Measurements from ENCODE around the gene SHISA7. TPM values are rescaled to one million over a fixed set of nuclear protein-coding genes. Genes with fewer than 3 reads are reported as not detected.

Gene SHISA7
- polyA plus RNA-seq, 4 donors: 0.16 to 0.38 (median 0.22) TPM

Other genes with a start within 250 kb of the SHISA7 start
- under 1 TPM; 0.06 to 0.17 (median 0.11) TPM for gene PTPRH, start 233.8 kb downstream of the SHISA7 start, polyA plus RNA-seq (ENCODE audit: insufficient read length in 4 of 4)
- gene TMEM86B, start 214.5 kb downstream of the SHISA7 start, polyA plus RNA-seq (ENCODE audit: insufficient read length in 4 of 4): 1 to 10 TPM; 2.4 to 7.4 (median 4.0) TPM
- 10 to 100 TPM; 37.3 to 61.5 (median 51.1) TPM for gene PPP6R1, start 184.3 kb downstream of the SHISA7 start, polyA plus RNA-seq (ENCODE audit: insufficient read length in 4 of 4)
- gene HSPBP1, start 163.2 kb downstream of the SHISA7 start, polyA plus RNA-seq (ENCODE audit: insufficient read length in 4 of 4): 10 to 100 TPM; 26.0 to 51.5 (median 42.0) TPM
- gene BRSK1, start 159.3 kb downstream of the SHISA7 start, polyA plus RNA-seq (ENCODE audit: insufficient read length in 4 of 4): 10 to 100 TPM; 14.4 to 21.4 (median 15.9) TPM
- gene TMEM150B, start 118.0 kb downstream of the SHISA7 start, polyA plus RNA-seq (ENCODE audit: insufficient read length in 4 of 4): 1 to 10 TPM; 1.0 to 1.7 (median 1.3) TPM
- 10 to 100 TPM; 13.5 to 36.8 (median 27.2) TPM for gene KMT5C, start 103.4 kb downstream of the SHISA7 start, polyA plus RNA-seq (ENCODE audit: insufficient read length in 4 of 4)
- gene COX6B2, start 88.6 kb downstream of the SHISA7 start, polyA plus RNA-seq (ENCODE audit: insufficient read length in 4 of 4): 1 to 10 TPM in 3 of 4 donors, under 1 TPM in 1; 0.76 to 1.8 (median 1.4) TPM
- under 1 TPM; 0.08 to 0.49 (median 0.21) TPM for gene GARIN5B, start 80.0 kb downstream of the SHISA7 start, polyA plus RNA-seq (ENCODE audit: insufficient read length in 4 of 4)
- 1 to 10 TPM; 1.0 to 2.6 (median 1.6) TPM for gene IL11, start 72.8 kb downstream of the SHISA7 start, polyA plus RNA-seq (ENCODE audit: insufficient read length in 4 of 4)
- under 1 TPM in 2 of 4 donors, not detected in 2; 0.40 to 0.76 TPM for gene TMEM190, start 66.5 kb downstream of the SHISA7 start, polyA plus RNA-seq (ENCODE audit: insufficient read length in 4 of 4)
- 1 to 10 TPM in 2 of 4 donors, under 1 TPM in 2; 0.18 to 2.4 (median 1.0) TPM for gene TMEM238, start 59.0 kb downstream of the SHISA7 start, polyA plus RNA-seq (ENCODE audit: insufficient read length in 4 of 4)
- 1,000 to 10,000 TPM in 3 of 4 donors, 100 to 1,000 TPM in 1; 826 to 1,568 (median 1,229) TPM for gene RPL28, start 57.4 kb downstream of the SHISA7 start, polyA plus RNA-seq (ENCODE audit: insufficient read length in 4 of 4)
- 10 to 100 TPM; 38.3 to 71.0 (median 48.0) TPM for gene UBE2S, start 35.5 kb downstream of the SHISA7 start, polyA plus RNA-seq (ENCODE audit: insufficient read length in 4 of 4)
- 10 to 100 TPM; 33.8 to 59.3 (median 42.8) TPM for gene ISOC2, start 18.3 kb upstream of the SHISA7 start, polyA plus RNA-seq (ENCODE audit: insufficient read length in 4 of 4)
- not detected for gene C19orf85, start 21.5 kb upstream of the SHISA7 start, polyA plus RNA-seq (ENCODE audit: insufficient read length in 4 of 4)
- gene ZNF628, start 33.3 kb upstream of the SHISA7 start, polyA plus RNA-seq (ENCODE audit: insufficient read length in 4 of 4): 1 to 10 TPM; 2.3 to 6.8 (median 4.4) TPM
- 10 to 100 TPM; 41.9 to 74.3 (median 57.1) TPM for gene NAT14, start 41.9 kb upstream of the SHISA7 start, polyA plus RNA-seq (ENCODE audit: insufficient read length in 4 of 4)
- 1 to 10 TPM; 1.4 to 3.1 (median 2.1) TPM for gene SSC5D, start 45.1 kb upstream of the SHISA7 start, polyA plus RNA-seq (ENCODE audit: insufficient read length in 4 of 4)
- gene SBK2, start 93.8 kb upstream of the SHISA7 start, polyA plus RNA-seq (ENCODE audit: insufficient read length in 4 of 4): 1 to 10 TPM in 1 of 4 donors, under 1 TPM in 3; 0.51 to 1.5 (median 0.88) TPM
- under 1 TPM; 0.10 to 0.22 (median 0.13) TPM for gene SBK3, start 102.2 kb upstream of the SHISA7 start, polyA plus RNA-seq (ENCODE audit: insufficient read length in 4 of 4)
- 10 to 100 TPM in 3 of 4 donors, 1 to 10 TPM in 1; 9.8 to 26.1 (median 17.7) TPM for gene ZNF579, start 137.5 kb upstream of the SHISA7 start, polyA plus RNA-seq (ENCODE audit: insufficient read length in 4 of 4)
- gene FIZ1, start 156.2 kb upstream of the SHISA7 start, polyA plus RNA-seq (ENCODE audit: insufficient read length in 4 of 4): 10 to 100 TPM; 15.7 to 28.9 (median 23.4) TPM
- gene ZNF524, start 157.0 kb upstream of the SHISA7 start, polyA plus RNA-seq (ENCODE audit: insufficient read length in 4 of 4): 10 to 100 TPM in 2 of 4 donors, 1 to 10 TPM in 2; 5.3 to 14.8 (median 10.9) TPM
- gene ZNF865, start 162.3 kb upstream of the SHISA7 start, polyA plus RNA-seq (ENCODE audit: insufficient read length in 4 of 4): 10 to 100 TPM in 2 of 4 donors, 1 to 10 TPM in 2; 5.8 to 15.1 (median 11.3) TPM
- 10 to 100 TPM in 3 of 4 donors, 1 to 10 TPM in 1; 9.1 to 15.0 (median 12.9) TPM for gene ZNF784, start 181.3 kb upstream of the SHISA7 start, polyA plus RNA-seq (ENCODE audit: insufficient read length in 4 of 4)
- 10 to 100 TPM; 33.8 to 67.1 (median 51.7) TPM for gene ZNF580, start 197.7 kb upstream of the SHISA7 start, polyA plus RNA-seq (ENCODE audit: insufficient read length in 4 of 4)
- gene ZNF581, start 200.3 kb upstream of the SHISA7 start, polyA plus RNA-seq (ENCODE audit: insufficient read length in 4 of 4): 10 to 100 TPM; 23.8 to 33.5 (median 28.0) TPM
- 10 to 100 TPM; 18.3 to 29.6 (median 25.8) TPM for gene CCDC106, start 204.9 kb upstream of the SHISA7 start, polyA plus RNA-seq (ENCODE audit: insufficient read length in 4 of 4)
- gene U2AF2, start 211.7 kb upstream of the SHISA7 start, polyA plus RNA-seq (ENCODE audit: insufficient read length in 4 of 4): 100 to 1,000 TPM; 150 to 257 (median 198) TPM
- gene EPN1, start 231.9 kb upstream of the SHISA7 start, polyA plus RNA-seq (ENCODE audit: insufficient read length in 4 of 4): 100 to 1,000 TPM in 3 of 4 donors, 10 to 100 TPM in 1; 92.1 to 157 (median 133) TPM

Measured in left renal cortex interstitium (tissue), 4 donors.